NCI-H1048 (cell line): Measurements from ENCODE around the gene MLNR.

Experiments used
- DNase-seq: peaks from one replicate; lab custom pipeline; 2025; lab: John Stamatoyannopoulos, UW

The MLNR gene

DNA sequence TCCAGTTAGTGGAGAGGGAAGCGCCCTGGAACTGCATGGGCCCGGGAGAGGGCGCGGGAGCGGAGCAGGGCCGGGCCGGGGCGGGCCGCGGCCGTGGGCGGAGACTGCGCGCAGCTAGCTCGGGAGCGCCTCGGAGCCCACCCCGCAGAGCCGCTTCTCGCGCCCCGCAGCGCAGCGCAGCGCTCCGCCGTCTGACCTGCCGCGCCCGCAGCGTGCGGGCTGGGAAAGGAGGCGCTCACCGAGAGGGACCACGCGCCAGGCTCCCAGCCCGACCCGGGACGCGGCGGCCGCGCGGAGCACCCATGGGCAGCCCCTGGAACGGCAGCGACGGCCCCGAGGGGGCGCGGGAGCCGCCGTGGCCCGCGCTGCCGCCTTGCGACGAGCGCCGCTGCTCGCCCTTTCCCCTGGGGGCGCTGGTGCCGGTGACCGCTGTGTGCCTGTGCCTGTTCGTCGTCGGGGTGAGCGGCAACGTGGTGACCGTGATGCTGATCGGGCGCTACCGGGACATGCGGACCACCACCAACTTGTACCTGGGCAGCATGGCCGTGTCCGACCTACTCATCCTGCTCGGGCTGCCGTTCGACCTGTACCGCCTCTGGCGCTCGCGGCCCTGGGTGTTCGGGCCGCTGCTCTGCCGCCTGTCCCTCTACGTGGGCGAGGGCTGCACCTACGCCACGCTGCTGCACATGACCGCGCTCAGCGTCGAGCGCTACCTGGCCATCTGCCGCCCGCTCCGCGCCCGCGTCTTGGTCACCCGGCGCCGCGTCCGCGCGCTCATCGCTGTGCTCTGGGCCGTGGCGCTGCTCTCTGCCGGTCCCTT is at the start of gene MLNR:
Gene MLNR (plus strand): TSS at position 303 of the 820 bp plus-strand sequence. CDS start 0 bp downstream, at position 303.
- DNase-seq, result no peak

DNA sequence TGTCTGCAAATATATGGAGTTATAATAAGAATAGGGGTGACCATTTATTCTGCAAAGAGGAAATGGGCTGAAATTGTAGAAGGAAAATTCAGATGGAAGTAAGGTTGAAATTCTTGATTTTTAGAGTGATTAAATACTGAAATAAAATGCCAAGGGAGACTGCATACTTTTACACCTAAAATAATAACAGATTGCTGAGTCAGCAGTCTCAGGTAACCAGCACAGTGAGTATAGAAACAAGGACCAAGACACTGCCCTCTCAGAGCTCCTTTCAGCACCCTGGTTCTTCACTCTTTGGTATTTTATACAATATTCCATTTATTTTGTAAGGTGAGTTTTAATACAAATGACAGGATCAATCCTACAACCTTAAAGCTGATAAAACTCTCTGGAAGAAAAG is 48.8 kb upstream of the MLNR start:
- no peak for DNase-seq

DNA sequence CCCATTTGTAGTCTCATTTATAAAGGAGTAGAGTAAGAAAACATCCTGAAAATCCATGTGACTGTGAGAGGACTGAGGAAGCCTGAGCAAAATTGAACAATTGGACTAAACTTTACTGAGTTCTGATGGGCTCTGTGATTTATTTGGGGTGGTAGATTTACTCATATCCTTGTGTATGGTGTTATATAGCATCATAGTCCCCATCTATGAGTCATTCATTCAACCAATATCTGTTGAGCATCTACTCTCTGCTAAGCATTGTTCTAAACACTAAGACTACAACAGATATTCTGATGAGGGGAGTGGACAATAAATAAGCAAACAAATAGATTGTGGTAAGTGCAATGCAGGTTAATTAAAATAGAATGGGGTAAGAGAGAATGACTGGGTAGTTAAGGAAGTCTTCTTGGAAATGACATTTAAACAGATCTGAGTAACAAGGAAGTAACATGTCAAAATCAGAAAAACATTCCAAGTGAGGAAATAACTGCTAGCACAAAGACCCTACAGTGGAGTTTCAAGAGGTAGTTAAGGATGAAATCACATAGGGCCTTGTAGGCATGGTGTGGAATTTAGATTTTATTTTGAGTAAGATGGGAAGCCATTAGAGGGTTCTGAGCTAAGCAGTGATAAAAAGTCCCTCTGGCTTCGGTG is 36.3 kb upstream of the MLNR start:
- DNase-seq, result no peak

GRCh38 chr13:49184621-49185020 is 35.5 kb upstream of the MLNR start:
- no peak for DNase-seq

DNA sequence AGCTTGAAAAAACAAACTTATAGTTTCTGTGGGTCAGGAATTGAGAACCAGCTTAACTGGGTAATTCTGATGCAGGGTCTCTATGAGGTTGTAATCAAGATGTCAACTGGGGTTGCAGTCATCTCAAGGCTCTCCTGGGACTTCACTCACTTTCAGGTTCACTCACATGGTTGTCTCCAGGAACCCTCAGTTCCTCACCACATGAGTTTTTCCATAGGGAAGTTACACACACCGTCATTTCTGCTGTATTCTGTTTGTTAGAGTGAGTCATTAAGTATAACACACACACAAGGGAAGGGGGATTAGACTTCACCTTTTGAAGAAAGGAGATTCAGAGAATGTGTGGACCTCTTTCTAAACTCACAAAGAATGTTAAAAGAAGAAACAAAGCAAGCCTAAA is 34.9 kb upstream of the MLNR start:
- DNase-seq, result no peak

DNA sequence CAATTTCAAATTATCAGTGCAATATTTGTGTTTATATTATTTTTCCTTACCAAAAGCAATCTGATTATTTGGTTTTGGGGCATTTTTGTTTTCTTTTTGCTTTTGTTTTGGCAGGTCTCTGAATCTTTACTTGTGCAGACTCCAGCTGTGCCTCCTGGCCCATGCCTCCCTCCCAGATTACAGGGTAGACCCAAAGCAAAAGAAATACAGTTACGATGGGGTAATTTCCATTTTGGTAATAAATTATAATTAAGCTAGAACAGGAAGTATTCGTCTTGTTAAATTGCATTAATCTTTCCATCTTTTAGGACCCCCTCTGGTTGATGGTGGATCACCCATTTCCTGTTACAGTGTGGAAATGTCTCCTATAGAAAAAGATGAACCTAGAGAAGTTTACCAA is 29.2 kb upstream of the MLNR start:
- no peak for DNase-seq

DNA sequence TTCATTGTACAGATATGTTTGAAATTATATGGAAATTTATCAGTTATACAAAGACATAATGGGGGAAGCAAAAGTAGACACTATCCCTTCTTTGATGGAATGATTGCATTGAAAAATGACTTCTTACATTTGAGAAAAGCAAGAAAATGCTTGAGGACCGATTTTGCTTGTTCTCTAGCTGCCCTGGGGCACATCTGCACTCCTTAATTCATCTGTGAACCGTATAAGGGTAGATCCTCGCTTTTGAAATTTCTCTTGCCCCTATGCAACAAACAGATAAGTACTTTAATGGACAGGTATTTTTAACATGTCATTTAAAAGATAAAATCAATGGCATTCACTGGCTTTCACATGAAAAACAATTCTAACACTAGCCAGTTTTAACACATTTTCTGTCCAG is 13.5 kb upstream of the MLNR start:
- DNase-seq, result no peak

- no peak for DNase-seq
Observed at GRCh38 chr13:49208619-49209018, 11.5 kb upstream of the MLNR start.

DNA sequence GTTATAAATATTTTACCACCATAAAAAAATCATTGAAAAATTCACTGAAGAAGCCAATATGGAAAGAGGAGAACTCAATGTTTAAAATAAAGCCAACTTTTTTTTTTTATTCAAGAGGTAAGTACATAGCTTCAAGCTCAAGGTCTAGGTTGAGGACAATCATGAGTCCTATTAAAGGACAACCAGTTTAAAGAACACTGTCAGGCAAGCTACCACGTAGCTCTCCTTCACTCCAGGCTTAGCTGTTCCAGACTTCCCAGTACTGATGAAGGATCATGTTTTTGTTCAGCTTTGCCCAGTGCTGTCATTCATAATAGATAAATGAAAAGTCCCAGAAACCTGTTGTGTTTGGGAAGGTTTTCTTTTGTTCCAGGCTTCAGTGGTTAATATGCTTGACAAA is 10.0 kb upstream of the MLNR start:
- no peak for DNase-seq

GRCh38 chr13:49210669-49211068 is 9.5 kb upstream of the MLNR start:
- no peak for DNase-seq

GRCh38 chr13:49213539-49213938 is 6.6 kb upstream of the MLNR start:
- DNase-seq, result no peak

- no peak for DNase-seq
Observed at GRCh38 chr13:49213997-49214916, 5.9 kb upstream of the MLNR start.

DNA sequence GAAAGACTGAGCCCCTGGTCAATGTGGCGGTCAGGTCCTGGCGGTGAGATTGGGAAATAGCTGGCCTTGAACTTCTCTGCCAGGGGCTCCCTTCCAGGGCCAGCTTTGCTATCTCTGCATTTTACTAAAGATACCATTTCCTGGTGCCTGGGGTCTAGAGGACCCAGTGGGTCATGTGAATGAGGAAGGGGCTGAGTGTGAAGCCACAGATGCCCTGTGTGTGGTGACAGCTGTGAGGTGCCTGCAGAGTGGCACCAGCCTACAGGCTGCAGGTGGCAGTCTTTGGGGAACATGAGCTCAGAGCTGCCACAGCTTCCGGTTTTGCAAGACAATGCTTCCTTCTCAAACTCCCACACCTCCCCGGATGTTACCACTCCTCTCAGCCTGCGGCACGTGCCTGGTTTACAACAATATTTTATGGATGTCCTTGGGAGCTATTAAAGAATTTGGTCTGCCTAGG is 5.2 kb upstream of the MLNR start:
- DNase-seq, result no peak

- DNase-seq, result no peak
Observed at GRCh38 chr13:49216334-49216733, 3.8 kb upstream of the MLNR start.

- DNase-seq, result no peak
Observed at GRCh38 chr13:49217962-49218492, 2.1 kb upstream of the MLNR start.

DNA sequence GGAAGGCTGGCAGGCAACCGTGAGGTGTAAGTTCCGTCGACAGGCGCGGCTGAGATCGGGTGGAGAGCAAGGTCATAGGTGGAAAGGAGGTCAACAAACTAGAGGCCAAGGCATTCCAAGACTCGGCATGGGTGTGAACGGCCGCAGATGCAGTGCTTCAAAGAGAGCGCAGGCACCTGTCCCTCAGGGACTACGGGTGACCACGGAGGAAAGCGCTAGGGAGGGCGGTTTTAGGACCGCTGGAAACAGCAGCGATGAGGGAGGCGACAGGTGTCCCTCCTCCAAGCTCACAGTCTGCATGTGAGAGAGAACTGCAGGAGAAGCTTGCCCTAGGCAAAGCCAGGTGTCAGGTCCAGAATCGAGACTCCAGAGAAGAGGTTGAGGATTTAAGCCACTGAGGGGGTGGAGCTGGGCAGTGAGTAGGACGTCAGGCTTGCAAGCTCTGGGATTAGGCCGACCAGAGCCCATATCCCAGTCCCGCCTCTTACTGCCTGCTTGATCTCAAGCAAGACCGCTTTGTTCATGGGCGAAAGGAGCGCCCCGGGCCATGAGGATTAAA is 1.6 kb upstream of the MLNR start:
- no peak for DNase-seq

DNA sequence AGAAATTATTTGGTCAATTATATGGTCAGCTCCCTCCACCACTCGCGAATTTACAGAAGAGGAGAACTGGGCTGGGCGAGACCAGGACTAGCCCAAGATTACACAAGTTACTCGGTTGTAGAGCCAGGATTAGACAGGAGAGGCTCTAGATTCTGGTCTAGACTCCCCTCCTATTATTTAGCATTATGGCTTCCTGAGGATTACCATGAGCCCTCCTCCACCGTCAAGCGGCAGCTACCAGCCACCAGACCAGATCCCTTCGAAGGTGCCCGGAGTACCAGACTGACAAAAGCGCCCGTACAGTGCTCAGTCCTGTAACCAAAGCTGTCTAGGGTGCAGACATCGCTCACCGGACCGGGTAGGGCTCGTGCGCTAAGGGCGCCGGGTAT is 497 bp upstream of the MLNR start:
- no peak for DNase-seq

DNA sequence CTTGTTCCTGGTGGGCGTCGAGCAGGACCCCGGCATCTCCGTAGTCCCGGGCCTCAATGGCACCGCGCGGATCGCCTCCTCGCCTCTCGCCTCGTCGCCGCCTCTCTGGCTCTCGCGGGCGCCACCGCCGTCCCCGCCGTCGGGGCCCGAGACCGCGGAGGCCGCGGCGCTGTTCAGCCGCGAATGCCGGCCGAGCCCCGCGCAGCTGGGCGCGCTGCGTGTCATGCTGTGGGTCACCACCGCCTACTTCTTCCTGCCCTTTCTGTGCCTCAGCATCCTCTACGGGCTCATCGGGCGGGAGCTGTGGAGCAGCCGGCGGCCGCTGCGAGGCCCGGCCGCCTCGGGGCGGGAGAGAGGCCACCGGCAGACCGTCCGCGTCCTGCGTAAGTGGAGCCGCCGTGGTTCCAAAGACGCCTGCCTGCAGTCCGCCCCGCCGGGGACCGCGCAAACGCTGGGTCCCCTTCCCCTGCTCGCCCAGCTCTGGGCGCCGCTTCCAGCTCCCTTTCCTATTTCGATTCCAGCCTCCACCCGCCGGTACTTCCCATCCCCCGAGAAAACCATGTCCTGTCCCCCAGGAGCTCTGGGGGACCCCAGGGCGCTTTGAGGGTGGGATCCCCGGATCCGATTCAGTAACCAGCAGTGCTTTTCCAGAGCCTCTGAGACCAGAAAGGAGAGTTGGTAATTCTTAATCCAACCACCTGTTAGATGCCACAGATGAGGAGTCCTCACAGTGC is 885 bp downstream of the MLNR start:
- DNase-seq, result no peak

DNA sequence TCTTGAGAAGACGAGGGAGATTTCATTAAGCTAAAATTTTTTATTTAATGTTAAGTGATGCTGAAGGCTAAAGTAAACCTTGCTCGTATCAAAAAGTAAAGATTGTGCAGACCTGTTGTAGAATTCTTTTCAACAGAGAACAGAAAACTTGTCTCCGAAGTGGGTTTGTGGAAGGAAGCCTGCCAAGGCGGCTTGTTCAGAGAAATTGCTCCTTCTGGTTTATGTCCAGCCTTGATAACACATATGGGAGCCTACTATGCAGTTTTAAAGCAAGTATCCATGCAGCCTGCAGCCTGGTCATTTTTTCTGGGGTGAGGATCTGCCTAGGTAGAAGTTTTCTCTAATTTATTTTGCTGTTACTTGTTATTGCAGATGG is 1.4 kb downstream of the MLNR start:
- DNase-seq, result no peak

DNA sequence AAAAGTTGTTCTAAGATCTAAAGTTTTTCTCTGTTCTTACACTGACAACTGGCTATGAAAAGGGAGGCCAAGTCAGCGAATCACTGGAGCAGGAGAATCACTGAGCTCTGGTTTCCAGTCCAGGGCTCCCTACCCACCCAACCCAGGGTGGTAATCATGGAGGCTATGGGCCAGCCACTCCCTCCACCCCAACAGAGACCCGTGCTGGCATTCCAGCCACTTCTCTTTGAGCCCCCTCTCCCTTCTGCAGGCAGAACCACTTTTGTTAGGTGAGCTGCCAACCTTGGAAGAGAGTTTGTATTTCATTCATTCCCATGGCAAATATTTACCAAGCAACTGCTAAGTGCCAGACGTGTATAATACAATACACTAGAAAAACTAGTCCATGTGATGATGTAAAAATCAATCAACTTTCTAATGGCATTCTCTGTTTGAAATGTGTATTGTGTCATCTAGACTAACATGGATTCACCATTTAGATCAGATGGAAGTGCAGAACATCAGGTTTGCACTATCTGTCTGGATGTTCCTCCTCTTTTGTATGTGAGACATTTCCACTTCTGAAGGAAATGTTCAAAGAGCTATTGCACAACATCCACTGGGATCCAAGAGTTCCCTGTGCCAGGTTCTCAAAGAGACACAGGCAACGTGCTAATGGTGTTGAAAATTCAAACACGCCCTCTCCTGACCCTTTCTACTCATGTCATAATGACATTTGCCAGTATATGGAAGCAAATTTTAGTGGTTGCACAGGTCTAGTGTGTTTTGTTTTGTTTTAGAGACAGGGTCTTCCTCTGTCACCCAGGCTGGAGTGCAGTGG is 5.3 kb downstream of the MLNR start:
- no peak for DNase-seq
